ENCODE measurements around the gene RAD51B.

Gene RAD51B

DNA sequence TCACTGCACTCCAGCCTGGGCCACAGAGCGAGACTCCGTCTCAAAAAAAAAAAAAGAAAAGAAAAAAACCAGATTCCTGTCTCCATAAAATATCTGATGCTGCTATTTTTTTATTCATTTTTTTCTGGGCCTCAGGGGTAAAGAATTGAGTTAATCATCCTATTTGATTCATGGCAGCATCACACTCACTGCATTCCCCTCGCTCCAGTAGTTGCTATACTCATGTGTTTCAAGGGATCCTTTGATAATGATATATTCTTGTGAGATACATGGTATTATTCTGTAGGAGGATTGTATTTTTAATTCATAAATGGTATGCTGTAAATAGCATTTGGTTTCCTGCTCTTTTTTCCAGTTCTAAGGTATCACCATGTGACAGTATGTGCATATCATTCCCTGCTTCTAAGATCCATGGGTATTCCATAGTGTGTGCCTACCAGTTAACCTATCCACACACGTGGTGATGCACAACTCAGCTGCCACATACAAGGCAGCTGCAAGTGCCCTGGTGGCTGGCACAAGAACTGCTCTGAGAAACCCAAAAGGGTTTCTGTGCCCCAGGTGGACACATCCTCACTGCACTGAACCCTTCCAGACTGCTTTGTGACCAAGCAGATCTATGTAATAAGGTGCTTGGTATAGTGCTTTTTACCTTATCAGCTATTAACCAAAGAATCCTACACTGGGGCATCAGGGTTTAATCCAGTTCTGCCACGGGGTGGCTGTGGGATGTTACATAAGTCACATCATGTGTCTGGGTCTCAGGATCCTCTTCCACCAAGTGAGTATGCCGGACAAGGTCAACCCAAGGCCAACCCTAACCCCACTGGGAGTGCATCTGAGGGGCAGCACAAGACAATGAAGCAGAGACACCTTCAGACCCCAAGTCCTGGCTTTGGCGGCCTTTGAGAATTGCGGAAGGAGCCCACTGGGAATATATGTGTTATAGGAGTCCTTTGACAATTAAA is 898.7 kb downstream of the RAD51B start:
- DNase-seq (ENCODE audit: low read depth, low spot score): no peak

DNA sequence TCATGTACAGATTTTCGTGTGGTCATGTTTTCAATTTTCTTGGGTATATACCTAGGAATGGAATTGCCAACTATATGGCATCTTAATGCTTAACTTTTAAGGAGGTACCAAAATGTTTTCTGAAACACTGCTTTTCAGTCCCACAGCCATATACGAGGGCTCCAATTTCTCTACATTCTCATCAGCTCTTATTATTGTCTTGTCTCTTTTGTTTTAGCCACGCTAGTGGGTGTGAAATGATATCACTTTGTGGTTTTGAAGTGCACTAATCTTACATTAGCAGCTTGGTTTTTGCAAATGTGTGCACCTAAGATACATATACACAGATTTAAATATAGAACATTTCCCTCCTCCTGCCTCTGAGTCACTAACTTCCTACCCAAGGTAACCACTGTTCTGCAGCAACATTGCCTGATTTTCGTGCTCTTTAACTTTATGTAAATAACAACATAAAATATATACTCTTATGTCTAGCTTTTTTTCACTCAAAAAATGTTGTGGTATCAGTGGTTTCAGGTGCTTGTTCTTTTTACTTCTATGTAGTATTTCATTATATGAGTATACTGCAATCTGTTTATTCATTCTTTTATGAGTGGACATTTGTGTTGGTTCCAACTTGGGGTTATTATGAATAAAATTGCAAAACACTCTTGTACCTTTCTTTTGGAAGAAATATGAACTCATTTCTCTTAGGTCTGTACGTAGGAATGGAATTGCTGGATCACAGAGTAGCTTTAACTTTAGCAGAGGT is 900.2 kb downstream of the RAD51B start:
- DNase-seq (ENCODE audit: low read depth, low spot score): no peak

DNA sequence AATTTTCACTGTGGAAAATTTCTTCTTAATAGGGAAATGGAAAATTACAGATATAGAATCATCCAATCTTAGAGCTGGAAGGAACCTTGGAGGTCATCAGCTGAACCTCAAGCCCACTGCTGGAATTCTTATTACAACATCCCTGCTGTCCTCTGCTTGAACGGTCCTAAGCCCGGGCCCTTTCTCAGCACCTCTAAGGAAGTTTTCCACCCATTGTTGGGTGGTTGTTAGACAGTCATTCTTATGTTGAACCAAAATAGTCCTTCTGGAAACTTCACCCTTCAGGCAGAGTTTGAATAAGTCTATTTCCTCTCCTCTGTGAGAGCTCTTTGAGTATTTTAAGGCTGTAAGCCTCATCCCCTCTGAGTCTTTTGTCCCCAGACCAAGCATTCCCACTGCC is 902.6 kb downstream of the RAD51B start:
- DNase-seq (ENCODE audit: low read depth, low spot score): no peak

DNA sequence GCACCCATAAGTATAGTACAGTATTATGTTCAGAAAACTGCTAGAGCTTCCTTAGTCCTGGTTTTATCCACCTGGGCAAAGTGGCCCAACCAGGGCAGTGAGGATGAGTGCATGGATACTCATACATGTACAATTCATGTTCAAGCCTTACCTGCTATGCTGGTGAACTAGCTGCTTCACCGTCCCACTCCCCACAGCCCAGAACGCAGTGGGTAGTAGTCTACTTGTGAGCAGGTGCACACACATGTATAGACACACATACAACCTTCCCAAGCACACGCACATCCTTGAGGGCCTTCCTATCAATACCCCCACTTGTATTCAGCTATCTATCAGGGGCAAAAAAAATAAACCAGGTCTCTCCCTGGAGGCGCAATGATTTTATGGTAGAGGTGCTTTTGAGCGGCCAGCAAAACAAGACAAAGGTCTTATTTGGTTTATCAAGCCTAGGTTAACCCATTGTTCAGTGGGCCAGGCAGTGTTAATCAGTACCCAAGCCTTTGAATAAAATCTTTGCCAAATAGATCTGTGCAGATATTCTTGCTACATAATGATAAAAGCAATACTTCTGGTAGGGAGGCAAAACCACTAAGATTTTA is 903.5 kb downstream of the RAD51B start:
- no peak for DNase-seq (ENCODE audit: low read depth, low spot score)

DNA sequence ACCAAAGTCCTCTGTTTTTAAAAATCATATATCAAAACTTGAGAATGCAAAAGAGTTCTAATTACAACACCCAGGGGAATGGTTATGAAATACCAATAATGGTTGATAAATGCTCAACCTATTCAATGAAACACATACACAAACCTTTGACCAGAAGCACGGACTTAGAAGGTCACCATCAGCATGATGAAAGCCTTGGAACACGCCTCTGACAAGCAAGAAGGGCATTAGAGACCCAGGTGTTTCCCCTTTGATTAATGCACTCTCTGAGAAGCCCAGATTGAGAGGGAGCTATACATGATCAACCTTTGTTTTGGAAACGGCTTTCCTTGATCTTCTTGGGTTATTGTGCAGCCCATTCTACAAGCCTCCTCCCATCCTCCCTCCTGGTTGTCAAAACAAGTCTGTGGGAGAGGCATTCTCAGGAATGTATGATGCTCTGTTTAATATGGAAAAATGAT is 904.3 kb downstream of the RAD51B start:
- DNase-seq (ENCODE audit: low read depth, low spot score): no peak

DNA sequence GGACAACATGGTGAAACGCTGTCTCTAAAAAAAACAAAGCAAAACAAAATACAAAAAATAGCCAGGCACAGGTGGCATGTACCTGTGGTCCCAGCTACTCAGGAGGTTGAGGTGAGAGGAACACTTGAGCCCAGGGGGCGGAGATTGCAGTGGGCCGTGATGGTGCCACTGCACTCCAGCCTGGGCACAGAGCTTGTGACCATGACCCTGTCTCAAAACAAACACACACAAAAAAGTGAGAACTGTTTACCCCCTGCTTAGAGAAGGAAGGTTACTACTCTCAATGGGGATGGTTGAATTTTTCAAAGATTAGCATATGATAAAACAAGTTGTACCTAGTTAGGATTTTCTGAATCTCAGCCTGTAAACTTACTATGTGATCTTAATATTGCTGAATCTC is 905.3 kb downstream of the RAD51B start:
- DNase-seq (ENCODE audit: low read depth, low spot score): no peak

DNA sequence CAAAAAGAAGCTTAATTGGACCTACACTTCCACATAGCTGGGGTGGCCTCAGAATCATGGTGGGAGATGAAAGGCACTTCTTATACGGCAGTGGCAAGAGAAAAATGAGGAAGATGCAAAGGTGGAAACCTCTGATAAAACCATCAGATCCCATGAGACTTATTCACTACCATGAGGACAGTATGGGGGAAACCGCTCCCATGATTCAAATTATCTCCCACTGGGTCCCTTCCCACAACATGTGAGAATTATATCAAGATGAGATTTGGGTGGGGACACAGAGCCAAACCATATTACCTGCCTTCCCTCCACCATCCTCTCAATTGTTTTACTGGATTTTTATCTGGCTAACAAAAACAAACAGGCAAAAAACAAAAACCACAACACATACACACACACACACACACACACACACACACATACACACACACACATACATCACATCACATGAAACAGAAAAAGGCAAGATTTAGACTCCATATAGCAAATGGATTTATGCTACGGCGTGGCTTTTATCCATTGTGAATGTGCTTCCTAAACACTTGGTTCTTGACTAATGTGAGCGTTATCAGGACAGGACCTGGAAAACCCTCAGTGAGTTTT is 906.6 kb downstream of the RAD51B start:
- no peak for DNase-seq (ENCODE audit: low read depth, low spot score)

DNA sequence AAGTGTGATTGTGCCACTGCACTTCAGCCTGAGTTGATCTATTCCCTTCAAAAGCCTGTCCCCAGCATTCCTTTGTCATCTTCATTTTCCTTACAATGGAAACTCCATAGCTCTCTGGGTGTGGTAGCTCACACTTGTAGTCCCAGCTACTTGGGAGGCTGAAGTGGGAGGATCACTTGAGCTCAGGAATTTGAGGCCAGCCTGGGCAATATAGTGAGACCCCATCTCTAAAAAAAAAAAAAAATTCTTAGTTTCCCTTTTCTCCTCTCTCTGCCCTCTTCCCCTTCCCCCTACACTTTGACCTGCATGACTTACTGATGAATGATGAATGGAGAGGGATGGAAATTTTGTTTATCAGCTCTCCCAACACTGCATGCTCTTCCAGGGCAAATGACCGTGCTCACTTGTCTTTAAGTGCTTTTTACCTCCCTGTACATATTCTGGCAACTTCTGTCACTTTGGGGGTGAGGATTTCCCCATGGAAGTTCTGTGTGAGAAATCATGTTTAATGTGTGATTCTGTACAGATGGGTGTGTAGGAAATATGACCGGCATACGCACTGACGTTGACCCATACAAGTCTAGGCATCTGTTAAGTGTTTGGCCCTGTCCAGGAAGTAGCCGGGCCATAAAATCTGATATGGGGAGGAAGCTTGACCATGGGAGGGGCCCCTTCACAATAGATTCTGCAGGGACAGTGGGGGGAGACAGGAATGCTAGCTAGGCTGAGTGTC is 907.9 kb downstream of the RAD51B start:
- no peak for DNase-seq (ENCODE audit: low read depth, low spot score)

DNA sequence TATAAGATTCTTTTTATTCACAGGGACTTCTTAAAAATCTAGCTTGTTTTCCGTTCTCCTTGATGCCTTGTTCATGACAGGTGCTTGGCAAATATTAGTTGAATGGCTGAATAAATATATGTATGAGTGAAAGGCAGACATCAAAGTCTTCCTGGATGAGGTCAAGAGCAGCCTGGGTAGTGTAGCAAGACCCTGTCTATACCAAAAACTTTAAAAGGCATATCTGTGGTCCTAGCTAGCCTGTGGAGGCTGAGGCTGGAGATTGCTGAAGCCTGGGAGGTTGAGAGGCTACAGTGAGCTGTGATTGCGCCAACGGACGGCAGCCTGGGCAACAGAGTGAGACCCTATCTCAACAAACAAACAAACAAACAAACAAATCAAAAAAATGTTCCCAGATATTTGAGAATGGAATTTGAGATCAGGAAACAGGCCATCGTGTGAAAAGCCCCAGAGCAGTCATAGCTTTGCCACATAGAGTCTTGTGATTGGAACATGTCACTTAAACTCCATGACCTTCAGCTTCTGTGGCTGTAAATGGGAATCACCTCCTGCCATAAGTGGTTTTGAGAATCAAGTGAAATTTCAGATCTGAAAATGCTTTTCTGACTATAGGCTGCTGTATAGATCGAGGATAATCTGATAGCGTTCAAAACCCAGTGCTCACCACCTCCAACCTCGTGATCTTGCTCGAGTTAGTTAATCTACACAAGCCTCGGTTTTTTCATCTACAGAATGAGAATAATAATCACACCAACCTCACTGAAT is 908.9 kb downstream of the RAD51B start:
- no peak for DNase-seq (ENCODE audit: low read depth, low spot score)

DNA sequence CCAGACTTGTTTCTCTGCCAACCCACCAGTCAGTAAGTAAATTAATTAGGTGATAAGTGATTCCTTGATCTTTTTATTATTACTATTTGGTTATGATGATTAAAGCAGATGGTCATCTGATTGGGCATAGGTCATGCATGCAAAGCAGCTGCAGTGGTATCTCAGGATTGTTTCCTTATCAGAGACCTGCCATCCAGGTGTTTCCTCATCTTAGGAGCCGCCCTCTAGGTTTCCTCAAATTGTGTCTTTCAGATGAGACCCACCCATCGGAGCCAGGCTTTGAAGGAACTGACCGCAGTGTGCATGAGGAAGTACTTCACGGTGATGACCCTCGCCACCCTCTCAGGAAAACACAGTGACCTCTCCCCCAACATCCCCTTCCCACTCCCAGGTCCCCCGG is 910.0 kb downstream of the RAD51B start:
- DNase-seq (ENCODE audit: low read depth, low spot score): no peak

DNA sequence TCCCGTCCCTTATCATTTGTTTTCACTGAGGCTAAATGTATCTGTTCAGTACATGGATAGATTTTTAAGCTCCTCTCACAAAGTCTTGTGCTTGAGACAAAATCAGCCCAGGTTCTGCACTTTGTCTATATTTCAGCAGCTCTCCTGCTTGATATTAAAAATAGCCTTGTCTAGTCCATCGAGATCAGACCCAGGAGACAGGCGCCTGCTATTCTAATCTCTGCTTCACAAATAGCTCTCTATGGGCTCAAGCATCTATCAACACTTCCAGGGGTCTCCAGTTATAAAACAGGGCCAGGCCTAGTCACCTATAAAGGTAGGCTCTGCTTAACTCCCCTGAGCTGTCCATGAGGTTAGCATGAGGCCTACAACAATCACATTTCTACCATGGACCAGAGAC is 910.8 kb downstream of the RAD51B start:
- no peak for DNase-seq (ENCODE audit: low read depth, low spot score)

DNA sequence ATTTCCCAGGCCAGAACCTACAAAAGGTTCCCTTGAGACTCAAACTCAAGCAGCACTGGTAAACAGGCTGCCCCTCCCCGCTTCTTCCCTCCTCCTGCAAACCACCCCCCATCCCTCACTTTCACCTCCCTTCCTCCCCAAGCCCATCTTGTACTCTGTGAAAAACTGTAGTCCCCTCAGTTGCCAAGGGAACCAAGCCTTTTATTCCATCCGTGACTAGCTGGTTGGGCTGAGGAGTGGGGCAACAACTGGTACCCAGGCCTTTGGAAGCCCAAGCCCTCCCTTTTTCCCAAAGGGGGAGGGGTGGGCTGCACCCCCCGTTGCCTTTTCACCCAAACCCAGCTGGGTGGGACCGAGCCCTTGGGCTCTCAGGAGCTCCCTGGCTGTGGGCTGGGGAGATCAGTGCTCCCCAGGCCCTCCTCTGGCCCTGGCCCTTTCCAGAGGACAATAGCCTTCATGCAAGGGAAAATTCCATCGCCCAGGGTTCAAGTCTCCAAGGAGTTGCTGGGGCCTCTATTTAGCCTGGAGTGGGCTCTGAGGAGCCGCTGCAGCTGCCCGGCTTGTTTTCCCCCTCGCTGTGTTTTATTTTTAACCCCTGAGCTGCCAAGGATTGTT is 911.3 kb downstream of the RAD51B start:
- no peak for DNase-seq (ENCODE audit: low read depth, low spot score)

DNA sequence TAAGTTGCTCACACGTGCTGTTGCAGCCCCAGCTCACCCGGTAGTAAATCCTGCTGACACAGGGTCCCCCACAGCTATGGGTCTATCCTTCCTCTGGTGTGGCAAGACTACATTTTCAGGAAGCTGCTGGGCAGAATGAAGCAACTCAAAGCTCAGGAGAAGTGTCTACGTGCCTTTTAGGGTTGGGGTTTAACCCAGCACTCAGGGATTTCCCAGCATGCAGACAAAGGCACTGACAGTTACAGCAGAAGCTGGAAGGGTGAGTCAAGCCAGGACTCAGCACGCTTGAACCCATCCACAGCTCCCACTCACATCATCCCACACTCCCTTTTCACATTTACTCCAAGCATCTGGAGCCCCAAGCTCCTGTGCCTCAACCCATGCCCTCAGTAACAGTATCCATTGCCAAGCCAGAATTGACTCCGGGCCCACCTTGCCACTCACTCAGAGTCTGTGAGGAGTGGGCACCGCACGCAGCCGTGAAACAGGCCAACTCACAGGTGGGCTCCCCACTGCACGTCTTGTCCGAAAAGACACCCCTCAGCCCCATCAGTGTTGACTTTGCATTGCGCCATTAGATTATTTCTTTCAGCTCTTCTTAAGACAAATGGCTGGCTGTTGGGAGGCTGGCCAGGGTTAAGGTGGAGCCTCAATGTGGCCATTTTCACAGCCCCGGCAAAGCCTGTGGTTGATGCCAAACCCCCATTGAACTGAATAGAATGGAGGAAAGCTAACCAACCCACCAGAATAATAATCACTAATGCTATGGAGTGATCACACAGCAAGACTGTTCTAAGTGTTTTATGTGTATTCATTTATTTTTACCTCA is 913.7 kb downstream of the RAD51B start:
- DNase-seq (ENCODE audit: low read depth, low spot score): no peak

DNA sequence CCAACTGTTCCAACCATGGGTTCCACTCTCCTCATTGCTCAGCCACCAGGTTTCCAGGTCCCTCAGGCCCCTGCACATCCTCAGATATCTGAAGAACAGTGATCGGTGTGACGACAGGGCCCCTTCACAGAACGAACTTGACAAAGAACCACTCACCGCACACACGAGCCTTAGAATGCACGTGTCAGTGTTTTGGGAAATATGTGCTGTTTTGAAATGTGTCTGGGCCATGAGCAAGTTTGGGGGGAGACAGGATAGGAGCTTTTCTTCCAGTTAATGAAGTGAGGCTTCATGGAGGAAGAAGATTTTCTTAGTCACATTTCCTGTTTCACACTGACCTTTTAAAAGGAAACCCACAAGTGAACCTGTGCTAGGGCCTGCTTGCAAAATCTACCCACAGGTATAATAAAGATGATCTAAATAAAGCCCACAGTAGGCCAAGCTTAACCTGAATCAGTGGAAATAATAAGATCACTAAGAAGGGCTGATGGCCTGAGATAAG is 914.7 kb downstream of the RAD51B start:
- DNase-seq (ENCODE audit: low read depth, low spot score): no peak

DNA sequence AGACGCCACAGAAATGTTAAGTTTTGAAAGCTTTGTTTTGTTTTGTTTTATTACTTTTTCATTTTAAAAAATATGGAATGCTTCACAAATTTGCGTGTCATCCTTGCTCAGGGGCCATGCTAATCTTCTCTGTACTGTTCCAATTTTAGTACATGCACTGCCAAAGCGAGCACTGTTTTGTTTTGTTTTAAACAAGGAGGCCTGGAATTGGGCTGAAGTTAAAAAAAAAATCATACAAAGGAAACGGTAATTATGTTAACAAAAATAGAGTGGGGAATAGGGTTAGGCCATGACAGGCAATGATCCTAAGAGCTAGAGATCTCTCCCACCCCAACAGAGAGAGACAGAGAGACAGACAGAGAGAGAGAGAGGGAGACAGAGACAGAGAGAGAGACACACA is 916.3 kb downstream of the RAD51B start:
- no peak for DNase-seq (ENCODE audit: low read depth, low spot score)

DNA sequence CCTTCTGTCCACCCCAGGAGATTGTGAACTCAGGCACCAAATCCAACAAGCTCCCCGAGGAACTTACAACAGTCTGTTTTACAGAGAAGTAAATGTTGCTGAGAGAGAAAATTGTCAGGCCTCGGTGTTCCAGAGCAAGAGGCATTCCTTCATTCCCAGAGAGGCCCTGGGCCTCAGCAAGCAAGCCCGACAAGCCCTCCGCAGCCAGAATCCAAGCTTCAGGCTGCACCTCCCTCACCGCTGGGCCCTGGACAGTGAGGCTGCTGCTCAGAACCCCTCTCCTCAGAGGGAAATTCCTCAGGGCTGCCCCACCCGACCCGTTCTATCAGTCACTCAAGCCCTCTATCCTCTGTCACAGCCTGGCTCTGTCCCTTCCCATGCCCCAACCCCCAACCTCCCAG is 916.9 kb downstream of the RAD51B start:
- DNase-seq (ENCODE audit: low read depth, low spot score): no peak

DNA sequence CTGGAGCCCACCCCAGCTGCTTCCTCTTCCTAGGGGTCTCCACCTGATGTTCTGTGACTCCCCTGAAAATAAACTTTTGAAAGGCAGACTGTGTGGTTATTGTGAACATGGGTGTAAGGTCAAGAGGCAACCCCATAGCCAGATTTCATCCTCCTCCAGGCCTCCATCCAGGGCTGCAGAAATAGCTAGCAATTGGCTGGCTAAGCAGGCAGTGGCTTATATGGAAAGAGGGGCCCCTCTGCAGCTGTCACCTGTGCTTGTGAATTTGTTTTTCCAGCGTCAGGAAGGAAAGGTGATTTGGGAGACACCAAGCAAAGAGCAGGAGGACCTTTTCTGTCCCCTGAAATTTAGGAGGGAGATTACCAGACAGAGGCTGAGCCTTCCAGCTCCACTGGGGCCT is 917.5 kb downstream of the RAD51B start:
- DNase-seq (ENCODE audit: low read depth, low spot score): no peak

DNA sequence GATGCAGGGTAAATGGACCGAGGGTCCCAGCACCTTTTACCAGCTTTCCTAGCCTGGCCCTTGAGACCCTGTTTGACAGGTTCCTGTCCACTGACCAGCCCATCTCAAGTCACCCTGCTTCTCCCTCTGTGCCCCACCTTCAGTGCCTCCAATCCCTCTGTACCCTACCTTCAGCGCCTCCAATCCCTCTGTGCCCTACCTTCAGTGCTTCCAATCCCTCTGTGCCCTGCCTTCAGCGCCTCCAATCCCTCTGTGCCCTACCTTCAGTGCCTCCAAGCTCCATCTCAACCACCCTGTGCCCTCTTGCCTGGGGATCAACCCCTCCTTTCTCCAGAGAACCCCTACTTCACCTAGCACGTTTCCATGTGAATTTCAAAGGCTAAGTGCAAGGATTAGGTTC is 919.0 kb downstream of the RAD51B start:
- DNase-seq (ENCODE audit: low read depth, low spot score): no peak

DNA sequence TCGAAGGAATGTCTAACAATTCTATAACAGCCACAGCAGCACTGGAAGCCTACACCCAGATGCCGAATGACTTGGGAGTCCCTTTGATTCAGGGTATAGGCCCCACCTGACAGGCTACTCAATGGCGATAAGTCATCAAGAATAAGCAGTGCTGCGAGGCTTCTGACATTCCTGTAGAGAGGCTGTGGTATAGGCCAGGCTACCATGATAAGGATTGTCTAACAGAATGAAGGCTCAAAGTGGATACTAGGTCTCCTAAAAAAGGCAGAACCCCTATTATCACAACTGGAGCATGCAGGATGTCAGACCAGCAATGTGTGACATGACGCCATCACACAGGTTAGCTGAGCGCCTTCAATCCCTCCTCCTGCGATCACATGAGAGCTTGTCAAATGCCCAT is 920.1 kb downstream of the RAD51B start:
- no peak for DNase-seq (ENCODE audit: low read depth, low spot score)

All from iPS DF 19.7 (cell line).